HCT116 (cell line): ENCODE results near the gene AGTRAP. TPM values are rescaled to one million over a fixed set of nuclear protein-coding genes. Genes with fewer than 3 reads are reported as not detected.

Experiments used
- ATAC-seq: fragments of 200-7000 bp; cut with Tn5 transposase; 2 replicates; pipeline ENCODE4 v1.9.1; 2020; ENCODE audit warnings: mild to moderate bottlenecking, moderate library complexity
- BruUV-seq: library from RNA; stranded (reverse); fragments of 400-500 nt; replicated peaks from 2 replicates; lab custom pipeline; 2021; lab: Mats Ljungman, UMichigan
- CTCF ChIA-PET: fragments of 300-600 bp; sonication (Branson Sonifier 250); formaldehyde crosslinking; loops from one replicate; lab custom pipeline; 2021; ENCODE audit warnings: antibody characterized with exemption; lab: Charles Lee
- POLR2A ChIA-PET: fragments of 300-600, 350-600 bp; sonication (Branson Sonifier 250); formaldehyde crosslinking; loops from one replicate; lab custom pipeline; 2021; ENCODE audit warnings: antibody characterized with exemption; lab: Charles Lee
- RAD21 ChIA-PET, 2 experiments: fragments of 300-600 bp; sonication (Branson Sonifier 250); formaldehyde crosslinking; loops; one replicate each; lab custom pipeline; 2023; ENCODE audit warnings: low total read pairs in 2 of 2; ENCODE audit not compliant: uncharacterized antibody in 2 of 2, unreplicated experiment in 2 of 2, low non-redundant PET in 1 of 2; lab: Charles Lee
- DNase-seq: peaks from one replicate; pipeline ENCODE4 v3.0.0-alpha.2; 2010; ENCODE audit warnings: low read depth, low spot score
- H2AFZ ChIP-seq: fragments of 200-600 bp; shearing (Covaris generic), sonication (generic); 2 replicates; pipeline ENCODE4 v1.6.1; 2017; ENCODE audit warnings: low read depth, mixed run types, mixed read lengths, antibody characterized with exemption, low read length; ENCODE audit not compliant: poor library complexity, severe bottlenecking
- H3K27ac ChIP-seq: 2 replicates; pipeline ENCODE4 v1.5.1; 2012; ENCODE audit warnings: low read depth, low read length
- H3K27me3 ChIP-seq: fragments of 200-600 bp; sonication (generic); 2 replicates; pipeline ENCODE4 v1.6.1; 2016; ENCODE audit warnings: mixed run types, low read length, mixed read lengths; ENCODE audit not compliant: insufficient read depth
- H3K36me3 ChIP-seq, 2 experiments: fragments of 200-500 bp in 1 of 2; fragments of 200-600 bp in 1 of 2; sonication (Bioruptor generic) in 1 of 2; sonication (generic) in 1 of 2; 2 replicates each; pipeline versions ENCODE4 v1.5.1 to v1.6.1; 2014 to 2016; ENCODE audit warnings: low read length in 2 of 2, inconsistent platforms in 1 of 2, mixed read lengths in 1 of 2, mixed run types in 1 of 2; ENCODE audit not compliant: insufficient read depth in 2 of 2, control insufficient read depth in 1 of 2
- H3K4me1 ChIP-seq, 2 experiments: fragments of 200-600 bp in 1 of 2; sonication (generic) in 1 of 2; 2 replicates each; pipeline versions ENCODE4 v1.5.1 to v1.6.1; 2012 to 2017; ENCODE audit warnings: low read length in 2 of 2, inconsistent platforms in 1 of 2, mild to moderate bottlenecking in 1 of 2, mixed read lengths in 1 of 2, mixed run types in 1 of 2, moderate library complexity in 1 of 2; ENCODE audit not compliant: insufficient read depth in 2 of 2, control insufficient read depth in 1 of 2
- H3K4me2 ChIP-seq: fragments of 200-600 bp; sonication (generic); 2 replicates; pipeline ENCODE4 v1.6.1; 2017; ENCODE audit warnings: mixed run types, low read length, mixed read lengths
- H3K4me3 ChIP-seq, 2 experiments: fragments of 200-600 bp in 1 of 2; sonication (generic) in 1 of 2; replicated peaks in 1 of 2; 2 replicates each; pipeline ENCODE4 v1.5.1; 2011 to 2016; ENCODE audit warnings: low read length in 2 of 2, control low read depth in 1 of 2, low read depth in 1 of 2, mild to moderate bottlenecking in 1 of 2, mixed read lengths in 1 of 2, mixed run types in 1 of 2
- H3K79me2 ChIP-seq: fragments of 200-600 bp; sonication (generic); 2 replicates; pipeline ENCODE4 v1.6.1; 2017; ENCODE audit warnings: mild to moderate bottlenecking, mixed run types, low read length, moderate library complexity, mixed read lengths; ENCODE audit not compliant: insufficient read depth
- H3K9ac ChIP-seq: fragments of 200-600 bp; sonication (generic); 2 replicates; pipeline ENCODE4 v1.6.1; 2016; ENCODE audit warnings: low read length, mixed read lengths
- H3K9me2 ChIP-seq: fragments of 200-600 bp; sonication (generic), shearing (Covaris generic); 2 replicates; pipeline ENCODE4 v1.6.1; 2017; ENCODE audit warnings: mixed run types, mild to moderate bottlenecking, moderate library complexity; ENCODE audit not compliant: insufficient read depth
- H3K9me3 ChIP-seq, 2 experiments: fragments of 200-500 bp in 1 of 2; fragments of 200-600 bp in 1 of 2; sonication (Bioruptor generic) in 1 of 2; sonication (generic) in 1 of 2; 2 replicates each; pipeline ENCODE4 v1.6.1; 2014 to 2017; ENCODE audit warnings: low read length in 2 of 2, mixed read lengths in 2 of 2, inconsistent platforms in 1 of 2, low read depth in 1 of 2, mild to moderate bottlenecking in 1 of 2, mixed run types in 1 of 2, moderate library complexity in 1 of 2; ENCODE audit not compliant: control insufficient read depth in 1 of 2, insufficient read depth in 1 of 2
- H4K20me1 ChIP-seq: fragments of 200-600 bp; sonication (generic), shearing (Covaris generic); 2 replicates; pipeline ENCODE4 v1.6.1; 2017; ENCODE audit warnings: mixed run types, mild to moderate bottlenecking, moderate library complexity; ENCODE audit not compliant: insufficient read depth
- CBX3 ChIP-seq: IDR thresholded peaks from 2 replicates; pipeline ENCODE4 v1.6.1; 2012; ENCODE audit warnings: low read depth
- JUND ChIP-seq: IDR thresholded peaks from 2 replicates; pipeline ENCODE4 v1.6.1; 2012
- POLR2AphosphoS5 ChIP-seq: IDR thresholded peaks from 2 replicates; pipeline ENCODE4 v1.6.1; 2011; ENCODE audit warnings: mild to moderate bottlenecking, low read depth, low read length, moderate library complexity
- RAD21 ChIP-seq: IDR thresholded peaks from 2 replicates; pipeline ENCODE4 v1.6.1; 2012; ENCODE audit warnings: low read depth, mild to moderate bottlenecking
- SP1 ChIP-seq: IDR thresholded peaks from 2 replicates; pipeline ENCODE4 v1.6.1; 2012; ENCODE audit warnings: low read depth
- SRF ChIP-seq: IDR thresholded peaks from 2 replicates; pipeline ENCODE4 v1.6.1; 2012; ENCODE audit warnings: low read depth
- YY1 ChIP-seq: IDR thresholded peaks from 2 replicates; pipeline ENCODE4 v1.6.1; 2011; ENCODE audit warnings: low read length, low read depth, moderate library complexity, mild to moderate bottlenecking; ENCODE audit not compliant: insufficient replicate concordance; ENCODE audit errors: extremely low read depth
- intact Hi-C: fragments of 100-400 bp; cut with micrococcal nuclease; formaldehyde crosslinking; loops from 2 replicates; pipeline ENCODE4 v1.10.0; 2022
- total RNA-seq: library from RNA; stranded (reverse); gene quantifications from one replicate; pipeline ENCODE4 v1.2.1, GENCODE V29; 2021; ENCODE audit not compliant: unreplicated experiment
- TF ChIP-seq, protein P1 (sequence below), 3 experiments: fragments of 200-600 bp in 1 of 3; sonication (generic) in 1 of 3; IDR thresholded peaks in 2 of 3; conservative IDR thresholded peaks in 1 of 3; 2 replicates each; pipeline ENCODE4 v1.5.1; 2012 to 2017; ENCODE audit warnings: low read depth in 2 of 3, low read length in 2 of 3, antibody characterized with exemption in 1 of 3, borderline replicate concordance in 1 of 3, control low read depth in 1 of 3, mild to moderate bottlenecking in 1 of 3, mixed read lengths in 1 of 3, mixed run types in 1 of 3, moderate library complexity in 1 of 3; ENCODE audit not compliant: insufficient read depth in 1 of 3
- TF ChIP-seq, protein P2 (sequence below): IDR thresholded peaks from 2 replicates; pipeline ENCODE4 v1.6.1; 2012
- TF ChIP-seq, protein P3 (sequence below): IDR thresholded peaks from 2 replicates; pipeline ENCODE4 v1.6.1; 2012; ENCODE audit warnings: low read depth

Gene AGTRAP
- total RNA-seq, 1 experiment from 2014 or later: 49.0 TPM

DNA sequence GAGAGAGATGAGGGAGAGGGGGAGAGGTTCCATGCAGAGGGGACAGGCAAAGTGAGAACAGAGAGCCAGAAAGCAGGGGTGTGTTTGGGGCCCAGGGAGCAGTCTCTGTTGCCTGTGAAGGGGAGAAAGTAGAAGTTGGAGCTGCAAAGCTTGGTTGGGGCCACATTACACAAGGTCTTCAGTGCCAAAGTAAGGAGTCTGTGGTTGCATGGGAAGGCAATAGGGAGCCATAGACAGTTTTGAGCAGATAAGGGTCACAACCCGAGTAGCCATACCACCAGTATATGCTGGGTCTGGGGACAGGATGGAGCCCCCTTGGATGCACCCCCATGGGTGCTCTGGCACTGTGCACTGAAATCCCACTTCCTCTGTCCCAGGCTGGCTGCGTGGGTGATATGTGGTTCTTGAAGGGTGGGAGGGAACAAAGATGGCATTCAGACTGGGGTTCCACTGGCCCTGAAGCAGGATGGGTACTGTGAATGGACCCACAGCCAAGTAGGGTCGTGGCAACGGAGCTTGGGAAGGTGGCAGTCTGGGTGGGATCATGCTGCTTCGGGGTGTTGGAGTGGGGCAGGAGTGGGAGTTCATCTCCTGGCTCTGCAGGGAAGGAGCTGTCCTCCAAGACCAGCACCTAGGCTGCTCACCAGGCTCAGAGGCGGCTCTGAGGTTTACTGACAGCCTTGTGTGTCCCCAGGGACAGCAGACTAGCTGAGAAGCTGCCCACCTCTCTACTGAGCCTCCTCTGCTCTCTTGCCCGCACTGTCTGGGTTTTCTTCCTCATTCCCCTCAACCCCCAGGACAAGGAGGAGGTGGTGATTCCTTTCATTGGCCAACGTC lies 32.4 kb upstream of the AGTRAP start:
- no peaks in the 10 kb centered on the region for H3K79me2 ChIP-seq
- peaks cover 14 to 16% of the 10 kb centered on the region in 2 experiments for H3K4me1 ChIP-seq
- no peaks in the 10 kb centered on the region for H3K36me3 ChIP-seq
- no peak overlapping the region for H3K4me2 ChIP-seq
- H3K9me2 ChIP-seq: no peaks in the 10 kb centered on the region
- no peak for ATAC-seq
- intact Hi-C loops: no loop called here
- ChIA-PET RAD21 (no interaction called here), CTCF (no interaction called here), POLR2A (no interaction called here)
- no peaks in the 10 kb centered on the region for H3K9me3 ChIP-seq
- DNase-seq: no peak
- H3K9ac ChIP-seq: no peak overlapping the region
- no peaks in the 10 kb centered on the region for H4K20me1 ChIP-seq
- no peaks in the 10 kb centered on the region for H3K27me3 ChIP-seq
- H3K4me3 ChIP-seq: no peak overlapping the region
- no peak overlapping the region for H3K27ac ChIP-seq
- H2AFZ ChIP-seq: no peak overlapping the region
- BruUV-seq: no TSS peak
- TF ChIP-seq, protein P1, sequence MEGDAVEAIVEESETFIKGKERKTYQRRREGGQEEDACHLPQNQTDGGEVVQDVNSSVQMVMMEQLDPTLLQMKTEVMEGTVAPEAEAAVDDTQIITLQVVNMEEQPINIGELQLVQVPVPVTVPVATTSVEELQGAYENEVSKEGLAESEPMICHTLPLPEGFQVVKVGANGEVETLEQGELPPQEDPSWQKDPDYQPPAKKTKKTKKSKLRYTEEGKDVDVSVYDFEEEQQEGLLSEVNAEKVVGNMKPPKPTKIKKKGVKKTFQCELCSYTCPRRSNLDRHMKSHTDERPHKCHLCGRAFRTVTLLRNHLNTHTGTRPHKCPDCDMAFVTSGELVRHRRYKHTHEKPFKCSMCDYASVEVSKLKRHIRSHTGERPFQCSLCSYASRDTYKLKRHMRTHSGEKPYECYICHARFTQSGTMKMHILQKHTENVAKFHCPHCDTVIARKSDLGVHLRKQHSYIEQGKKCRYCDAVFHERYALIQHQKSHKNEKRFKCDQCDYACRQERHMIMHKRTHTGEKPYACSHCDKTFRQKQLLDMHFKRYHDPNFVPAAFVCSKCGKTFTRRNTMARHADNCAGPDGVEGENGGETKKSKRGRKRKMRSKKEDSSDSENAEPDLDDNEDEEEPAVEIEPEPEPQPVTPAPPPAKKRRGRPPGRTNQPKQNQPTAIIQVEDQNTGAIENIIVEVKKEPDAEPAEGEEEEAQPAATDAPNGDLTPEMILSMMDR (IDR thresholded peaks at IDR 0.05 in 2 of 3, conservative IDR thresholded peaks at IDR 0.05 in 1 of 3; ENCODE audit: borderline replicate concordance in 1 of 3, insufficient read depth in 1 of 3, low read depth in 2 of 3, low read length in 2 of 3): no peak
- TF ChIP-seq, protein P2, sequence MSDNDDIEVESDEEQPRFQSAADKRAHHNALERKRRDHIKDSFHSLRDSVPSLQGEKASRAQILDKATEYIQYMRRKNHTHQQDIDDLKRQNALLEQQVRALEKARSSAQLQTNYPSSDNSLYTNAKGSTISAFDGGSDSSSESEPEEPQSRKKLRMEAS: no peak
- TF ChIP-seq POLR2AphosphoS5: no peak

DNA sequence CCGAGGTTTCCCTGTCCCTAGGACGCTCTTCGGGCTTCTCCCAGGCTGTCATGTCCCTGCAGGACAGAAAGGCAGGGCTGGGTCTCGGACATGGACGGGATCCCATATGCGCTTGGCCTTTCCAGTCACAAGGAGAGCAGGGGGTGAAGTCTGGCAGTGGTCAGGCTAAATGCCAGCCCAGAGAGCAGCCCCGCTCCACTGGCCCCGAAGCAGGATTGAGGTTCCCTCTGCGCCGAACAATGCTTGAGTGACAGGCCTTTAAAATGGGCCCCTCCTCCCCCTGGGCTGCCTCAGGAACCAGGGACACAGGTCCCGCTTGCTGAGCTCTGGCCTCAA lies 31.8 kb upstream of the AGTRAP start:
- Histone ChIP-seq H3K4me3 (no peak overlapping the region), H3K9me3 (no peaks in the 10 kb centered on the region), H3K27me3 (no peaks in the 10 kb centered on the region), H3K36me3 (no peaks in the 10 kb centered on the region), H3K4me1 (peaks cover 16 to 21% of the 10 kb centered on the region in 2 experiments), H4K20me1 (no peaks in the 10 kb centered on the region), H2AFZ (no peak overlapping the region), H3K9me2 (no peaks in the 10 kb centered on the region), H3K27ac (no peak overlapping the region), H3K79me2 (no peaks in the 10 kb centered on the region), H3K9ac (no peak overlapping the region), H3K4me2 (no peak overlapping the region)
- ATAC-seq: no peak
- ChIA-PET RAD21 (no interaction called here), POLR2A (no interaction called here), CTCF (no interaction called here)
- DNase-seq: no peak
- BruUV-seq: no TSS peak
- intact Hi-C loops: no loop called here
- TF ChIP-seq JUND (no peak), SP1 (no peak), YY1 (no peak), RAD21 (no peak), CBX3 (no peak), SRF (no peak)
- TF ChIP-seq, protein P1 (IDR thresholded peaks at IDR 0.05 in 2 of 3, conservative IDR thresholded peaks at IDR 0.05 in 1 of 3; ENCODE audit: borderline replicate concordance in 1 of 3, insufficient read depth in 1 of 3, low read depth in 2 of 3, low read length in 2 of 3): no peak
- TF ChIP-seq, protein P3, sequence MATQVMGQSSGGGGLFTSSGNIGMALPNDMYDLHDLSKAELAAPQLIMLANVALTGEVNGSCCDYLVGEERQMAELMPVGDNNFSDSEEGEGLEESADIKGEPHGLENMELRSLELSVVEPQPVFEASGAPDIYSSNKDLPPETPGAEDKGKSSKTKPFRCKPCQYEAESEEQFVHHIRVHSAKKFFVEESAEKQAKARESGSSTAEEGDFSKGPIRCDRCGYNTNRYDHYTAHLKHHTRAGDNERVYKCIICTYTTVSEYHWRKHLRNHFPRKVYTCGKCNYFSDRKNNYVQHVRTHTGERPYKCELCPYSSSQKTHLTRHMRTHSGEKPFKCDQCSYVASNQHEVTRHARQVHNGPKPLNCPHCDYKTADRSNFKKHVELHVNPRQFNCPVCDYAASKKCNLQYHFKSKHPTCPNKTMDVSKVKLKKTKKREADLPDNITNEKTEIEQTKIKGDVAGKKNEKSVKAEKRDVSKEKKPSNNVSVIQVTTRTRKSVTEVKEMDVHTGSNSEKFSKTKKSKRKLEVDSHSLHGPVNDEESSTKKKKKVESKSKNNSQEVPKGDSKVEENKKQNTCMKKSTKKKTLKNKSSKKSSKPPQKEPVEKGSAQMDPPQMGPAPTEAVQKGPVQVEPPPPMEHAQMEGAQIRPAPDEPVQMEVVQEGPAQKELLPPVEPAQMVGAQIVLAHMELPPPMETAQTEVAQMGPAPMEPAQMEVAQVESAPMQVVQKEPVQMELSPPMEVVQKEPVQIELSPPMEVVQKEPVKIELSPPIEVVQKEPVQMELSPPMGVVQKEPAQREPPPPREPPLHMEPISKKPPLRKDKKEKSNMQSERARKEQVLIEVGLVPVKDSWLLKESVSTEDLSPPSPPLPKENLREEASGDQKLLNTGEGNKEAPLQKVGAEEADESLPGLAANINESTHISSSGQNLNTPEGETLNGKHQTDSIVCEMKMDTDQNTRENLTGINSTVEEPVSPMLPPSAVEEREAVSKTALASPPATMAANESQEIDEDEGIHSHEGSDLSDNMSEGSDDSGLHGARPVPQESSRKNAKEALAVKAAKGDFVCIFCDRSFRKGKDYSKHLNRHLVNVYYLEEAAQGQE: no peak
